Lower lobe of right lung (tissue), 2 donors: ENCODE data around the gene WNT9B. TPM values are rescaled to one million over a fixed set of nuclear protein-coding genes. Genes with fewer than 3 reads are reported as not detected.

Experiments used
- ATAC-seq, 2 donors: fragments of 200-7000 bp; cut with Tn5 transposase; one replicate each; pipeline ENCODE4 v1.9.1; 2020 to 2022; ENCODE audit warnings: mild to moderate bottlenecking in 2 of 2, moderate library complexity in 2 of 2
- DNase-seq: peaks from one replicate; pipeline ENCODE4 v3.0.0-alpha.2; 2020
- H3K27ac ChIP-seq: fragments of 200-600 bp; one replicate; pipeline ENCODE4 v1.8.0; 2022
- H3K27me3 ChIP-seq: fragments of 200-600 bp; one replicate; pipeline ENCODE4 v1.8.0; 2022; ENCODE audit warnings: low read depth
- H3K36me3 ChIP-seq: fragments of 200-600 bp; one replicate; pipeline ENCODE4 v1.8.0; 2022; ENCODE audit warnings: mild to moderate bottlenecking
- H3K4me1 ChIP-seq: fragments of 200-600 bp; one replicate; pipeline ENCODE4 v1.8.0; 2022
- H3K4me3 ChIP-seq: fragments of 200-600 bp; one replicate; pipeline ENCODE4 v1.8.0; 2022; ENCODE audit warnings: mild to moderate bottlenecking
- H3K9me3 ChIP-seq: fragments of 200-600 bp; one replicate; pipeline ENCODE4 v1.8.0; 2022
- CTCF ChIP-seq: fragments of 200-600 bp; IDR thresholded peaks from one replicate; pipeline ENCODE4 v1.8.0; 2022; ENCODE audit warnings: antibody characterized with exemption, mild to moderate bottlenecking
- intact Hi-C: fragments of 100-400 bp; cut with DNase I; formaldehyde crosslinking; loops from one replicate; pipeline ENCODE4 v1.11.0; 2022
- total RNA-seq: library from RNA; stranded (reverse); fragmentation: NEBNext Ultra II Directional; extraction: Animal tissue kit (Norgen Biotek cat#: 25700); gene quantifications from one replicate; pipeline ENCODE4 v1.2.1, GENCODE V29; 2021
- donor health status: DM: no; HTN: yes; CAD: no; lungs with severe emphysema.

WNT9B gene
- total RNA-seq, 1 donor from 2014 or later: 0.80 TPM

- intact Hi-C loops: no loop called here
- no peak overlapping the region for H3K4me3 ChIP-seq
- ATAC-seq (peak; percentile 48 to 49), DNase-seq (no peak)
- H3K4me1 ChIP-seq: peaks cover 19% of the 10 kb centered on the region
- H3K27me3 ChIP-seq: no peaks in the 10 kb centered on the region
- no peaks in the 10 kb centered on the region for H3K9me3 ChIP-seq
- no peak overlapping the region for H3K27ac ChIP-seq
- peak; percentile 13 for TF ChIP-seq CTCF
- H3K36me3 ChIP-seq: no peaks in the 10 kb centered on the region
Observed at GRCh38 chr17:46876353-46876887, 25.0 kb downstream of the WNT9B start.

GRCh38 chr17:46876926-46877325 is 25.5 kb downstream of the WNT9B start:
- intact Hi-C loops: no loop called here
- TF ChIP-seq CTCF: no peak
- Histone ChIP-seq H3K4me1 (peaks cover 19% of the 10 kb centered on the region), H3K9me3 (no peaks in the 10 kb centered on the region), H3K36me3 (no peaks in the 10 kb centered on the region), H3K27ac (no peak overlapping the region), H3K4me3 (no peak overlapping the region), H3K27me3 (no peaks in the 10 kb centered on the region)
- ATAC-seq: no peak
- DNase-seq: no peak

- no peak overlapping the region for H3K4me3 ChIP-seq
- H3K36me3 ChIP-seq: no peaks in the 10 kb centered on the region
- H3K27me3 ChIP-seq: no peaks in the 10 kb centered on the region
- TF ChIP-seq CTCF: no peak
- H3K9me3 ChIP-seq: no peaks in the 10 kb centered on the region
- DNase-seq: no peak
- no peak for ATAC-seq
- peaks cover 19% of the 10 kb centered on the region for H3K4me1 ChIP-seq
- intact Hi-C loops: no loop called here
- H3K27ac ChIP-seq: no peak overlapping the region
Observed at GRCh38 chr17:46877466-46877865, 26.1 kb downstream of the WNT9B start.

GRCh38 chr17:46878055-46878454 is 26.7 kb downstream of the WNT9B start:
- Histone ChIP-seq H3K27ac (peak overlapping the region; percentile 31), H3K27me3 (no peaks in the 10 kb centered on the region), H3K9me3 (no peaks in the 10 kb centered on the region), H3K36me3 (no peaks in the 10 kb centered on the region), H3K4me1 (peaks cover 19% of the 10 kb centered on the region), H3K4me3 (no peak overlapping the region)
- intact Hi-C loops: no loop called here
- peak; percentile 70 for DNase-seq
- ATAC-seq: peak; percentile 49 to 62
- TF ChIP-seq CTCF: no peak

DNA sequence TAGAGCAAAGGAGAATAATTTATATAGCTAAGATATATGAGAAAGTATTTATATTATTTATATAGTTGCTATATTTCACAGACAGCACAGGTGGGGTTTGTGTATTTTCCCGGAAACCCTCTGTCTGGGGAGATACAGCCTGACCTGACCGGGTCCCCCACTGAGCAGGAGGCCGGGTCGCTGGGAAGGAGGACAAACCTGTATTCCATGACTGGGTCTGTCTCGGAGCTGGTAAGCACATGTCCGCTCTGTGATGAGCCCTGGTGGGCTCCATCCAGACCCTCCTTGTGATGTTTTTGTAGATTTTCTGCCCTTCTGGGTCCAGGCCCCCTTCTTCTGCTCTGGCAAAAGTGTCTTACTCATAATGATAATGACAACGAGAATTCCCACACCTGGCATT is 27.7 kb downstream of the WNT9B start:
- DNase-seq: no peak
- H3K27ac ChIP-seq: no peak overlapping the region
- H3K27me3 ChIP-seq: peaks cover 5% of the 10 kb centered on the region
- ATAC-seq: no peak
- intact Hi-C loops: no loop called here
- TF ChIP-seq CTCF: no peak
- no peaks in the 10 kb centered on the region for H3K36me3 ChIP-seq
- H3K4me1 ChIP-seq: peaks cover 19% of the 10 kb centered on the region
- H3K4me3 ChIP-seq: no peak overlapping the region
- H3K9me3 ChIP-seq: no peaks in the 10 kb centered on the region

DNA sequence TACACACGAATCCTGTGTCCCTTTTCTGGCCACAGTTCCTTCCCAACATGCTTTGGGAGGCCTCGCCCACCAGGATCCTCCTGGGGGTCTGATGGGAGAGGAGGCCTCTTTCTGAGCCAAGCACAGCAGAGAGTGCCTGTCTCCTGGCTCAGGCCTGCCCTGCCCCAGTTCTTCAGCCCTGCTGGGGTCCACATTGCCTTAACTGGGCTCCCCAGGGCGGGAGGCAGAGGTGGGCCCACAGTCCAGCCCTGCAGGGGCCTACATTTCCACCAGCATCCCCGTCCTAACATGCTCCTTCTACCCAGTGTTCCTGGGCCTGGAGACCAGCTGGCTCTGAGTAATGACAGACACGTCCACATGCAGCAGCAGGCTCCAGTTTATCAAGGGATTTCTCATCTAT is 29.6 kb downstream of the WNT9B start:
- intact Hi-C loops: no loop called here
- Histone ChIP-seq H3K27ac (no peak overlapping the region), H3K4me1 (peaks cover 19% of the 10 kb centered on the region), H3K27me3 (peaks cover 9% of the 10 kb centered on the region), H3K9me3 (no peaks in the 10 kb centered on the region), H3K4me3 (no peak overlapping the region), H3K36me3 (no peaks in the 10 kb centered on the region)
- ATAC-seq (no peak), DNase-seq (no peak)
- TF ChIP-seq CTCF: no peak
